Prostate gland (tissue), 1 donor: ENCODE data around the gene GNPDA1.

Experiments
- POLR2A ChIP-seq: fragments of 450-650 bp; IDR thresholded peaks from one replicate; pipeline ENCODE4 v1.6.1; 2016; ENCODE audit warnings: antibody characterized with exemption, mild to moderate bottlenecking
- POLR2AphosphoS5 ChIP-seq: sonication (generic); formaldehyde crosslinking; IDR thresholded peaks from one replicate; pipeline ENCODE4 v1.6.1; 2017; ENCODE audit warnings: antibody characterized with exemption

GRCh38 chr5:141978389-141978788, 34.4 kb downstream of the GNPDA1 start:
- TF ChIP-seq POLR2A (no peak), POLR2AphosphoS5 (no peak)
